Measurements from ENCODE around the gene KRTAP5-7. TPM values are rescaled to one million over a fixed set of nuclear protein-coding genes. Genes with fewer than 3 reads are reported as not detected.
A peak's percentile ranks its signal among the peaks of the same experiment; 100 is the strongest.

The KRTAP5-7 gene
- total RNA-seq, 1 experiment from 2014 or later, result not detected

- no peak overlapping the region for H3K27ac Mint-ChIP-seq (ENCODE audit: low read depth, unreplicated experiment)
- POLR2A ChIA-PET, result no interaction called here
- no peak overlapping the region for H3K4me3 Mint-ChIP-seq (ENCODE audit: unreplicated experiment)
- H3K9me3 Mint-ChIP-seq (ENCODE audit: unreplicated experiment), result no peaks in the 10 kb centered on the region
- no peaks in the 10 kb centered on the region for H3K4me1 Mint-ChIP-seq (ENCODE audit: insufficient read depth, unreplicated experiment)
- peaks cover 64% of the 10 kb centered on the region for H3K36me3 Mint-ChIP-seq (ENCODE audit: insufficient read depth, unreplicated experiment)
- H3K27me3 Mint-ChIP-seq (ENCODE audit: insufficient read depth, unreplicated experiment), result no peaks in the 10 kb centered on the region
- intact Hi-C loops (cut with micrococcal nuclease), result no loop called here
- CTCF ChIA-PET, result no interaction called here
- DNase-seq (ENCODE audit: unreplicated experiment), result no peak
- TF ChIP-seq CTCF (IDR thresholded peaks at IDR 0.05; ENCODE audit: unreplicated experiment), result no peak
- no TSS peak for BruUV-seq (replicated peaks)
Observed at GRCh38 chr11:71499125-71499524, 27.9 kb upstream of the KRTAP5-7 start.

- no peaks in the 10 kb centered on the region for H3K27me3 Mint-ChIP-seq (ENCODE audit: insufficient read depth, unreplicated experiment)
- no peak overlapping the region for H3K4me3 Mint-ChIP-seq (ENCODE audit: unreplicated experiment)
- no peaks in the 10 kb centered on the region for H3K4me1 Mint-ChIP-seq (ENCODE audit: insufficient read depth, unreplicated experiment)
- intact Hi-C loops (cut with micrococcal nuclease), result no loop called here
- BruUV-seq (replicated peaks), result no TSS peak
- CTCF ChIA-PET, result no interaction called here
- H3K9me3 Mint-ChIP-seq (ENCODE audit: unreplicated experiment), result no peaks in the 10 kb centered on the region
- peaks cover 60% of the 10 kb centered on the region for H3K36me3 Mint-ChIP-seq (ENCODE audit: insufficient read depth, unreplicated experiment)
- no peak for DNase-seq (ENCODE audit: unreplicated experiment)
- TF ChIP-seq CTCF (IDR thresholded peaks at IDR 0.05; ENCODE audit: unreplicated experiment), result no peak
- POLR2A ChIA-PET, result no interaction called here
- no peak overlapping the region for H3K27ac Mint-ChIP-seq (ENCODE audit: low read depth, unreplicated experiment)
Observed at GRCh38 chr11:71499546-71499945, 27.5 kb upstream of the KRTAP5-7 start.

- no peaks in the 10 kb centered on the region for H3K27me3 Mint-ChIP-seq (ENCODE audit: insufficient read depth, unreplicated experiment)
- H3K9me3 Mint-ChIP-seq (ENCODE audit: unreplicated experiment), result no peaks in the 10 kb centered on the region
- TF ChIP-seq CTCF (IDR thresholded peaks at IDR 0.05; ENCODE audit: unreplicated experiment), result no peak
- H3K4me3 Mint-ChIP-seq (ENCODE audit: unreplicated experiment), result no peak overlapping the region
- ChIA-PET POLR2A (interaction anchor here (0.8 kb wide), 1 partner anchor 9 kb away, joined by 3 read pairs; no protein-coding TSS in a partner anchor), CTCF (interaction anchor here (0.6 to 0.8 kb wide), 2 partner anchors 9 to 1175 kb away, joined by 3 to 4 read pairs; no protein-coding TSS in a partner anchor)
- H3K4me1 Mint-ChIP-seq (ENCODE audit: insufficient read depth, unreplicated experiment), result no peaks in the 10 kb centered on the region
- no TSS peak for BruUV-seq (replicated peaks)
- peaks cover 50% of the 10 kb centered on the region for H3K36me3 Mint-ChIP-seq (ENCODE audit: insufficient read depth, unreplicated experiment)
- intact Hi-C loops (cut with micrococcal nuclease), result no loop called here
- peak; percentile 9 for DNase-seq (ENCODE audit: unreplicated experiment)
- H3K27ac Mint-ChIP-seq (ENCODE audit: low read depth, unreplicated experiment), result no peak overlapping the region
Observed at GRCh38 chr11:71500601-71501021, 26.5 kb upstream of the KRTAP5-7 start.

DNA sequence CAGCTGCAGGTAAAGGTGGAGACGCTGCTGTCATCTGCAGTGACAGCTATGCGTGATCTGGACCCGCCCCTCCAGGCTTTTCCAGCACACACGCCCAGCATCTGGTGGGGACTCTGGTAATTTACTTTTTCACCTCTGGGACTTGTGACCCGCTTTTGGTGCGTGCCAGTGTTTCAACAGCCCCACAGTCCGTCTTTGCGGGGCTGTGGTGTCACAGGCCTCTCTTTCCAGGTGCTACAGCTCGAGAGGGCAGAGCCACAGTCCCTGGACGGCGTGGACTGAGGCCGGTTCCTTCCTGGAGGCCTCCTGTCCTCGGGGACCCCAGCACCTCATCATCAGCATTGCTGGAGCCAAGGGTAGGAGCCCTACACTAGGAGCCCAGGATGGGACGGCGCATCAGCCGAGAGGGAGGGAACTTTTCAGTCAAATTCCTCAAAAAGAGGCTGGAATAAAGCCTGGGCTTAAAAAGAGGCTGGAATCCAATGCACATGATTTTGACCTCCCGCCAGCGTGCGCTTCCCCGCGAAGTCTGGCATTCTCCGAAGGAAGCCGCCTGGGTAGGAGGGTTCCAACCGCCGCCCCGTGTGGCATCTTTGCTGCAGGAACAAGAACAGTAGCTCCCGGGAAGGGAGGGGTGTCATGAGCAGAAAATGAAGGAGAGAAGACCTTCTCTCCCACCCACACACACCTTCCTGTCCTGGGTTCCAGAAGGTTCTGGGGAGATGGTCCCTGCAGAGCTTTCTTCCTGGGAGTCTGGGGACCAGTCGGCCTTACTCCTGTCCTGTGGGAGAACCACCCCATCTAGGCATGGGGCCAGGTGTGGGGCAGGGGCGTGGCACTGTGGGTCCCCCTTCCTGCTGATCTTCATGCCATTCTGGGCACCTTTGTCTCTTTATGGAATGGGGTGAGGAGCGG lies 25.7 kb upstream of the KRTAP5-7 start:
- DNase-seq (ENCODE audit: unreplicated experiment), result no peak
- CTCF ChIA-PET, result interaction anchor here (0.8 kb wide), 1 partner anchor 9 kb away, joined by 4 read pairs; no protein-coding TSS in a partner anchor
- POLR2A ChIA-PET, result interaction anchor here (0.8 kb wide), 1 partner anchor 8 kb away, joined by 3 read pairs; no protein-coding TSS in a partner anchor

More for the DNA sequence above, 25.7 kb upstream of the KRTAP5-7 start:
- no peaks in the 10 kb centered on the region for H3K4me1 Mint-ChIP-seq (ENCODE audit: insufficient read depth, unreplicated experiment)
- H3K9me3 Mint-ChIP-seq (ENCODE audit: unreplicated experiment), result no peaks in the 10 kb centered on the region
- no peak for TF ChIP-seq CTCF (IDR thresholded peaks at IDR 0.05; ENCODE audit: unreplicated experiment)
- peaks cover 43% of the 10 kb centered on the region for H3K36me3 Mint-ChIP-seq (ENCODE audit: insufficient read depth, unreplicated experiment)
- no peak overlapping the region for H3K27ac Mint-ChIP-seq (ENCODE audit: low read depth, unreplicated experiment)
- intact Hi-C loops (cut with micrococcal nuclease), result no loop called here
- no peaks in the 10 kb centered on the region for H3K27me3 Mint-ChIP-seq (ENCODE audit: insufficient read depth, unreplicated experiment)
- no peak overlapping the region for H3K4me3 Mint-ChIP-seq (ENCODE audit: unreplicated experiment)
- no TSS peak for BruUV-seq (replicated peaks)

Data from MCF 10A (cell line).